Nephron progenitor cell (in vitro differentiated cells): ENCODE results near the gene OR2C3.

Source experiments
- DNase-seq: peaks from one replicate; pipeline ENCODE4 v3.0.0; 2021
- H3K27ac Mint-ChIP-seq: 2 replicates; pipeline ENCODE4 v1.8.0; 2021; ENCODE audit warnings: mild to moderate bottlenecking, moderate library complexity, mixed read lengths
- H3K27me3 Mint-ChIP-seq: 2 replicates; pipeline ENCODE4 v1.8.0; 2021; ENCODE audit warnings: mild to moderate bottlenecking, low read depth, mixed read lengths; ENCODE audit not compliant: poor library complexity
- H3K36me3 Mint-ChIP-seq: 2 replicates; pipeline ENCODE4 v1.8.0; 2021; ENCODE audit warnings: low read depth, mixed read lengths
- H3K4me1 Mint-ChIP-seq: 2 replicates; pipeline ENCODE4 v1.8.0; 2021; ENCODE audit warnings: mixed read lengths
- H3K4me3 Mint-ChIP-seq: 2 replicates; pipeline ENCODE4 v1.8.0; 2021; ENCODE audit warnings: mild to moderate bottlenecking, moderate library complexity, mixed read lengths
- H3K9me3 Mint-ChIP-seq: 2 replicates; pipeline ENCODE4 v1.8.0; 2021; ENCODE audit warnings: mild to moderate bottlenecking, moderate library complexity, mixed read lengths
- CTCF ChIP-seq: fragments of 200-600 bp; sonication (generic); IDR thresholded peaks from 2 replicates; pipeline ENCODE4 v1.5.0; 2021; ENCODE audit warnings: antibody characterized with exemption

Gene OR2C3

GRCh38 chr1:247561711-247562110 is 25.5 kb upstream of the OR2C3 start:
- no peaks in the 10 kb centered on the region for H3K27me3 Mint-ChIP-seq
- H3K4me3 Mint-ChIP-seq = no peak overlapping the region
- no peaks in the 10 kb centered on the region for H3K36me3 Mint-ChIP-seq
- no peak for TF ChIP-seq CTCF
- no peaks in the 10 kb centered on the region for H3K9me3 Mint-ChIP-seq
- H3K4me1 Mint-ChIP-seq = peaks cover 10% of the 10 kb centered on the region
- no peak for DNase-seq
- no peak overlapping the region for H3K27ac Mint-ChIP-seq

- no peak for DNase-seq
- H3K27me3 Mint-ChIP-seq = no peaks in the 10 kb centered on the region
- H3K9me3 Mint-ChIP-seq = no peaks in the 10 kb centered on the region
- H3K36me3 Mint-ChIP-seq = no peaks in the 10 kb centered on the region
- no peak overlapping the region for H3K27ac Mint-ChIP-seq
- H3K4me3 Mint-ChIP-seq = no peak overlapping the region
- TF ChIP-seq CTCF = no peak
- peaks cover 10% of the 10 kb centered on the region for H3K4me1 Mint-ChIP-seq
Observed at GRCh38 chr1:247557926-247558674, 21.9 kb upstream of the OR2C3 start.

- TF ChIP-seq CTCF = no peak
- H3K36me3 Mint-ChIP-seq = no peaks in the 10 kb centered on the region
- no peak overlapping the region for H3K4me3 Mint-ChIP-seq
- peak overlapping the region; percentile 31 for H3K27ac Mint-ChIP-seq
- peaks cover 5% of the 10 kb centered on the region for H3K4me1 Mint-ChIP-seq
- no peaks in the 10 kb centered on the region for H3K9me3 Mint-ChIP-seq
- no peak for DNase-seq
- no peaks in the 10 kb centered on the region for H3K27me3 Mint-ChIP-seq
Observed at GRCh38 chr1:247552231-247552630, 16.0 kb upstream of the OR2C3 start.

GRCh38 chr1:247551721-247552120 is 15.5 kb upstream of the OR2C3 start:
- Mint-ChIP-seq H3K27ac (peak overlapping the region; percentile 31), H3K4me1 (no peaks in the 10 kb centered on the region), H3K36me3 (no peaks in the 10 kb centered on the region), H3K27me3 (no peaks in the 10 kb centered on the region), H3K4me3 (no peak overlapping the region), H3K9me3 (no peaks in the 10 kb centered on the region)
- no peak for TF ChIP-seq CTCF
- DNase-seq = no peak

- no peaks in the 10 kb centered on the region for H3K9me3 Mint-ChIP-seq
- H3K4me3 Mint-ChIP-seq = no peak within 1 kb of the TSS
- TF ChIP-seq CTCF = no peak
- no peak for DNase-seq
- no peaks in the 10 kb centered on the region for H3K27me3 Mint-ChIP-seq
- no peaks in the 10 kb centered on the region for H3K36me3 Mint-ChIP-seq
- H3K4me1 Mint-ChIP-seq = no peaks in the 10 kb centered on the region
- no peak within 1 kb of the TSS for H3K27ac Mint-ChIP-seq
Observed at GRCh38 chr1:247548769-247549182, 12.5 kb upstream of the OR2C3 start, which contains the start of gene GCSAML. Gene GCSAML (plus strand): TSS chr1:247549134. CDS start chr1:247549192, 58 bp downstream.

GRCh38 chr1:247548092-247548491 is 11.9 kb upstream of the OR2C3 start:
- Mint-ChIP-seq H3K27ac (no peak overlapping the region), H3K27me3 (no peaks in the 10 kb centered on the region), H3K4me1 (no peaks in the 10 kb centered on the region), H3K36me3 (no peaks in the 10 kb centered on the region), H3K9me3 (no peaks in the 10 kb centered on the region), H3K4me3 (no peak overlapping the region)
- no peak for DNase-seq
- no peak for TF ChIP-seq CTCF
